ENCODE data around the gene TBC1D22A. TPM values are rescaled to one million over a fixed set of nuclear protein-coding genes. Genes with fewer than 3 reads are reported as not detected.

TBC1D22A gene
- total and polyA plus RNA-seq, 8 donors = 14.4 to 33.5 (median 15.7) TPM

GRCh38 chr22:47100646-47101200 is 338.3 kb downstream of the TBC1D22A start:
- no peak for DNase-seq
- H3K4me1 ChIP-seq = no peaks in the 10 kb centered on the region
- no peaks in the 10 kb centered on the region for H3K27me3 ChIP-seq
- intact Hi-C loops (cut with DNase I) = no loop called here
- TF ChIP-seq CTCF (IDR thresholded peaks at IDR 0.05) = no peak
- no peak overlapping the region for H3K27ac ChIP-seq
- no peak for ATAC-seq
- peaks cover 0 to 4% of the 10 kb centered on the region in 2 donors for H3K36me3 ChIP-seq
- no peak overlapping the region for H3K4me3 ChIP-seq
- peaks cover 0 to 3% of the 10 kb centered on the region in 2 donors for H3K9me3 ChIP-seq

DNA sequence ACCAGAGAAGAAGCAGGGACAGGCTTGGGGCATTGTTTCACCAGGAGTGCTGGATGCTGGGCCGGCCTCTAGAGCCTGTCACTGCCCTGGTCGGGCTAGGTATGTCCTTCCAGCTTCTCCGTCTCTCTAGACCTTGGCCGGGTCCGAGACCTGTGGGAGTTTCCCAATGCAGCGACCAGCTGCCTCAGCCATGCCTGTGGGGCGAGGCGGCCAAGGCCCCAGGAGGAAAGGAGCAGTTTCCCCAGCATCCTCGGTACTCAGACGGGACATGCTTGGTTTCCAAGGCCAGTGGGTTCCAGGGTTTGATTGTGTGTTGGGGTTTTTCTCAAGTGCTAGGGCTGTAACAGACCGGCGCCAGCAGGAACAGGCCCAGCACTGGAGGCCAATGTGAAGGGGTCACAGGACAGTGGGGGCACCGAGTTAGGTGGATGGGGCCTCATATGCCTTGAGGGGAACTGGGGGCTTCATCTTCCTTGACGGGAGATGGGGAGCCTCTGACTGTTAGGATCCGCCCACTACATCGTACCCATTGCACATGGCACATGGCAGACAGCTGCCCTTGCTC is 339.0 kb downstream of the TBC1D22A start:
- intact Hi-C loops (cut with DNase I) = no loop called here
- H3K9me3 ChIP-seq = peaks cover 0 to 3% of the 10 kb centered on the region in 2 donors
- no peak overlapping the region for H3K4me3 ChIP-seq
- H3K27ac ChIP-seq = no peak overlapping the region
- ATAC-seq = no peak
- peaks cover 0 to 4% of the 10 kb centered on the region in 2 donors for H3K36me3 ChIP-seq
- no peaks in the 10 kb centered on the region for H3K27me3 ChIP-seq
- no peaks in the 10 kb centered on the region for H3K4me1 ChIP-seq
- no peak for TF ChIP-seq CTCF (IDR thresholded peaks at IDR 0.05)
- DNase-seq = no peak

DNA sequence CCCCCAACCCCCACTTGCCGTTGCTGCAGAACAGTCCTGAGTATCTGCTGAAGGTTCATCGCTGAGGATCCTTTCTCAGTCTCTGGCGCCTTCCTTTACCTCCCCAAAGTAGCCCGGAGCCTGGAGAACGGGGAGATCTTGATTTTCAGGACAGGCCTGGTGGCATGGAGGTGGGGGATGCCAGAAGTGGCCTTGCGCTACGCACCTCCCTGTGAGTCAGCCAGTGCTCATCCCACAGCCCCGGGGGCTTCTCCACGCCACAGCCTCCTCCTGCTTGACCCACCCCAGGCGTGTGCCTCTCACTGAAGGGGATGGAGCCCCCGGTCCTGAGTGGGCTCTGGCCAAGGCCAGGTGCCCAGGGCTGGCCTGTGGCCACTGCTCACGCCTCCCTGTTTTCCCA is 339.6 kb downstream of the TBC1D22A start:
- TF ChIP-seq CTCF (IDR thresholded peaks at IDR 0.05) = no peak
- Histone ChIP-seq H3K4me3 (no peak overlapping the region), H3K27me3 (no peaks in the 10 kb centered on the region), H3K9me3 (no peaks in the 10 kb centered on the region), H3K4me1 (no peaks in the 10 kb centered on the region), H3K36me3 (peaks cover 0 to 4% of the 10 kb centered on the region in 2 donors), H3K27ac (no peak overlapping the region)
- ATAC-seq (no peak), DNase-seq (no peak)
- intact Hi-C loops (cut with DNase I) = no loop called here

GRCh38 chr22:47102648-47103047 is 340.2 kb downstream of the TBC1D22A start:
- DNase-seq = peak in 1 of 4 donors; percentile 24
- H3K4me3 ChIP-seq = no peak overlapping the region
- intact Hi-C loops (cut with DNase I) = no loop called here
- peaks cover 0 to 4% of the 10 kb centered on the region in 2 donors for H3K36me3 ChIP-seq
- no peaks in the 10 kb centered on the region for H3K27me3 ChIP-seq
- H3K9me3 ChIP-seq = no peaks in the 10 kb centered on the region
- H3K4me1 ChIP-seq = no peaks in the 10 kb centered on the region
- peak; percentile 86 for ATAC-seq
- TF ChIP-seq CTCF (IDR thresholded peaks at IDR 0.05) = no peak
- no peak overlapping the region for H3K27ac ChIP-seq

- Histone ChIP-seq H3K4me3 (no peak overlapping the region), H3K27me3 (no peaks in the 10 kb centered on the region), H3K36me3 (peaks cover 0 to 4% of the 10 kb centered on the region in 2 donors), H3K9me3 (no peaks in the 10 kb centered on the region), H3K27ac (no peak overlapping the region), H3K4me1 (no peaks in the 10 kb centered on the region)
- ATAC-seq (no peak), DNase-seq (no peak)
- intact Hi-C loops (cut with DNase I) = no loop called here
- TF ChIP-seq CTCF (IDR thresholded peaks at IDR 0.05) = no peak
These were observed 342.6 kb downstream of the TBC1D22A start for GRCh38 chr22:47105085-47105484.

All from left lung (tissue), 10 donors.